NB4 (cell line): ENCODE data around the gene GPR171.

Experiments used
- CTCF ChIP-seq: IDR thresholded peaks from one replicate; pipeline ENCODE4 v1.5.1; 2012; ENCODE audit warnings: low read depth, low read length
- MAX ChIP-seq: IDR thresholded peaks from 2 replicates; pipeline ENCODE4 v1.6.1; 2011; ENCODE audit warnings: low read depth, low read length
- POLR2A ChIP-seq: IDR thresholded peaks from 2 replicates; pipeline ENCODE4 v1.6.1; 2011; ENCODE audit warnings: mild to moderate bottlenecking; ENCODE audit not compliant: insufficient read length; ENCODE audit errors: extremely low read depth

GRCh38 chr3:151159806-151160205 lies 43.2 kb downstream of the GPR171 start:
- TF ChIP-seq MAX = no peak
- TF ChIP-seq CTCF = no peak
- TF ChIP-seq POLR2A = no peak
